ENCODE measurements around the gene CDKN2B-AS1.

The CDKN2B-AS1 gene

DNA sequence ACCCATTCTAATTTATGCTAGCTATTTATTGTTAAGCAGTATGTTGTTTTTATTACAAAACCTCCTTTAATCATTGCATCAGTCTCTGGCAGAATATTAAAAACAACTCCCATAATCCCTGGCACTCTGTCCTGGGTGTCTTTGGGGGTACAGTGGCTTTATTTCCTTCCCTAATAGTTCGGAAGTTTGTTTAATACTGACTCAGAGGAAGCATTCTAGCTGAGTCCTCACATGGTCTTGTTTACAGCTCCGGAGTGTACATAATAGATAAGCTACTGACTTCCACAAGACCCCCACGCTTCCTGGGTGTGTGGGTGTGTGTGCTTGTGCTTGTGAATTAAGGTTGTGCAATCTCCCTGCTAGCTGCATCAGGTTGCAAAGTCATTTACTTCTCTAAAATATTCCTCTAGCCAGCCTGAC is 164.3 kb downstream of the CDKN2B-AS1 start:
- TF ChIP-seq GATA2 (IDR thresholded peaks at IDR 0.05; ENCODE audit: low read depth, low read length): no peak
- no peak for TF ChIP-seq GATA3 (IDR thresholded peaks at IDR 0.05; ENCODE audit: low read depth, low read length)

DNA sequence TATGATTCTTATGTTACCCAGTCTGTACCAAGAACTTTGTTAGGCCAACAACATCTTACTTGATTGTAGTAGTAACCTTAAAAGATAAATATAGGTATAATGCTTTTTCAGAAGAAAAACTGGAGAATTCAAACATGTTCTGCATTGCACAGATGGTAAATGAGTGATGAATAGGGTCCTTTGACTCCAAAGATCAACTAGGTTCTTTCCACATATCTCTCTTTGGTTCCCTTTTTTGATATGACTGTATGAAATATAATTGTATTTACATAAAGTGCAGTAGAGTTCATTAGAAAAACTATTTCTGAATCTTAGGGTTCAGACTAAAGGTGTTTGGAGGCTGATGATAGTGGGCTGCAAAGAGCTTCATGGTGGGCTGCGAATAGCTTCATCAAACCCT is 165.0 kb downstream of the CDKN2B-AS1 start:
- no peak for TF ChIP-seq GATA2 (IDR thresholded peaks at IDR 0.05; ENCODE audit: low read depth, low read length)
- no peak for TF ChIP-seq GATA3 (IDR thresholded peaks at IDR 0.05; ENCODE audit: low read depth, low read length)

DNA sequence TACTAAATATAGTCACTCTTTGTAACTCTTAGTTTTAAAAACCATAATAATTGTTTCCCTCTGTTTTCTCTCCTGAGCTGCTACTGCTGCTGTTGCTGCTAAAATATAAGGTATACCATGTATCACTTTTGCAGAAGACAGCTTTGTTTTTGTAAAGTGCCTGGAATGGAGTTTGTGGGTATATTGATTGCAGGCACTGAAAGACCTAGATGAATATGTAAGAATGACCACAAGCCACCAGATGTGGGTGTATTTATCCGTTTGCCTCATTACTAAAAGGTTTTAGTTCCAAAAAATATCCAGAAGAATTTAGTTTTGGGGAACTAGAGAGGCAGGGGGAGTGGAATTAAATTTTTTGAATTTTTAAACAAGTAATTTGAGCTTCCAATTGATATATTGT is 165.6 kb downstream of the CDKN2B-AS1 start:
- TF ChIP-seq GATA3 (IDR thresholded peaks at IDR 0.05; ENCODE audit: low read depth, low read length) (no peak), GATA2 (IDR thresholded peaks at IDR 0.05; ENCODE audit: low read depth, low read length) (no peak)

DNA sequence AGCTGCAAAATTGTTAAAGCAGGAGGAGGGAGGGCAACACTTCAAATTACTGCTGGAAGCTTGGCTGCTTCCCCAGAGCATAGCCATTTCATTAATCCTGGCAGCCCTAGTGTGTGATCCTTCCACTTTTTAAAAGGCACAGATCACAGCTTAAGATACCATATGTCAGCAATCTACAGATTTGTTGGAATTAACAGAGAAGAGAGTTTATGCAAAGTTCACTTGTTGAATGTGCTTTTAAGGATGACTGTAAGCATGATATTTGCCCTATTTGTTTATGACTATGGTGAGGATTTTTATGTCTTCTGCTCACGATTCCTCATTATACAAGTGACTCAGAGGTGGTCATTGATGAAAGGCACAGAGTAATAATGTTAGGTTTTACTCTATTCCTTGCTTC is 170.6 kb downstream of the CDKN2B-AS1 start:
- TF ChIP-seq GATA2 (IDR thresholded peaks at IDR 0.05; ENCODE audit: low read depth, low read length) (no peak), GATA3 (IDR thresholded peaks at IDR 0.05; ENCODE audit: low read depth, low read length) (no peak)

DNA sequence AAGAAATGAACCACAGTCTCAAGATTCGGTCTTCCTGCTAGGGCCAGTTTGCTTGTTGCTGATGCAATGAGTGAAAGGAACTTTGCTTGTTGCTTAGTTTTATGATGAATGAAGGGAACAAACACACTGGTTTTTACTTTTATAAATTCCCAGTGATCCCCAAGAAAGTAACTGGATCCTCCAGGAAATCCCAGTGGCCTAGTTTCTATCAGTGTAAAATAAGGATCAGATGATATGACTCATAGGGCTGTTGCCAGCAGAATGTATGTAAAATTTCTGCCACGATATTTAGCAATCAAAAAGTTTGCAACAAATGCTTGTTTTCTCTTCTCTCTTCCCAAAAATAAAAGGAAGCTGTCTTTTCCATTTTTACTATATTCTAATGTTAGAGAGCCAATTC is 174.7 kb downstream of the CDKN2B-AS1 start:
- TF ChIP-seq GATA2 (IDR thresholded peaks at IDR 0.05; ENCODE audit: low read depth, low read length): no peak
- no peak for TF ChIP-seq GATA3 (IDR thresholded peaks at IDR 0.05; ENCODE audit: low read depth, low read length)

DNA sequence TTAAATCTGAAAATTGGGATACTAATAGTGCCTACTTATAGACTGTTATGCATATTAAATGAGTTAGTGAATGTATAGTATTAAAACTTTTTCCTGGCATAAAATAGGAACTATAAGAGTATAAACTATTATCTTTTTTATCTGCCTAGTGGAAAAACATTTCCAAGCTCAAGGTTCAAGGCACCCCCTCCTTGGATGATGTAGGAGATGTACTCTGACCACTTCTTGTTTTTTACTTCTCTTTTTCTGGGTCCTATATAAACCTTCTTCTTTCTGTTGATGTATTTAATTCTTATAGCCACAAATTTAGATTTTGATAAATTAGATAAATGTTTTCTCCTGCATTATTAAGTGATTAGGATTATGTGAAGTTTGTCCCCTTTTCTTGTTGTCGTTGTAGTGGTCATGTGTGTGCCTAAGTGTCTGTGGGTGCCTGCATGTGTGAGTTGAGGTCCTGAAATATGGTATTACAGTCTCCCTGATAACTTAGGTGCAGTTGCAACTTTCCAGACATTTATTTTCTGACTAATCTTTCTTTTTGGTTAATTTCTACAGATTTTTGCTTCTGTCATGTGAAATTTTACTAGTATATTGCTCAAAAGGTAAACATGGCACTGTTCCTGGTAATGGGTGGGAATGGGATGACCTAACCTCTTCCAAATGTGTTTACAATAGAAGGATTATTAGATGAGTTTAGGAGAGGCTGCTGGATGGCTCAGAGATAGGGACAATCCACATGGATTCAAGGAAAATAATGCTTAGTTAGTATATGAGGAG is 175.3 kb downstream of the CDKN2B-AS1 start:
- TF ChIP-seq GATA3 (IDR thresholded peaks at IDR 0.05; ENCODE audit: low read depth, low read length) (no peak), GATA2 (IDR thresholded peaks at IDR 0.05; ENCODE audit: low read depth, low read length) (no peak)
